GM21825 (cell line): Measurements from ENCODE around the gene CPNE8.
"Not testable (repeated sequence)": the region's sequence is repeated elsewhere in the genome, so short reads cannot be mapped to it uniquely, and the experiment has no call there.

ENCODE experiments used
- ATAC-seq: cut with Tn5 transposase; IDR thresholded peaks from one replicate; pipeline ENCODE4 v1.9.1; 2021; ENCODE audit warnings: mild to moderate bottlenecking, moderate library complexity; ENCODE audit not compliant: unreplicated experiment

Gene CPNE8

DNA sequence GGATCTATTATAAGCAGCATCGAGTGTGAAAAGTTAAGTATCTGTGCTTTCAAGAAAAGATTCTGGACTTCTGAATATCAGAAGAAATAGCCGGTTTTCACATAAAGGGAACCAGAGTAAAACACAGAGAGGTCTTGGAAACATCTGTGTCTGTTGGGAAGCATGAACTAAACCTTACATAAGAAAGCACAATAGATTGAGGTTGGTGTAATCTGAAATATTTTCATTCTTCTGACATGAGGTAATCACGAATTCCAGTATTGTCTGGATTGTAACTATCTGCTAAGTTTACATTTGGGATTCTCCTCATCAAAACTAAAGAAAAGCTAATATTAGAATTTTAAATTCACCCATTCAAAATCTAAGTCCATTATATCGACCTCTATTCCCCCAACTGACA lies 161.3 kb downstream of the CPNE8 start:
- ATAC-seq = no peak

DNA sequence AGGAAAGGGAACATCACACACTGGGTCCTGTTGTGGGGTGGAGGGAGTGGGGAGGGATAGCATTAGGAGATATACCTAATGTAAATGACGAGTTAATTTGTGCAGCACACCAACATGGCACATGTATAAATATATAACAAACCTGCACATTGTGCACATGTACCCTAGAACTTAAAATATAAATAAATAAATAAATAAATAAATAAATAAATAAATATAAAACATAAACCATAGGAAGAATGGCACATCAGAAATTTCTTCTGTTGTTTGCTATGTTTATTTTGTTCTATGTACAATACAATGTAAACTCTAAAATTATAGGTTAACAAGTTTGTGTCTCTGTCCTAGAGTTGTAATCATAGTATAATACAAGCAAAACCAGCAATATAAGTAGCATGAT lies 162.9 kb downstream of the CPNE8 start:
- not testable (repeated sequence) for ATAC-seq

DNA sequence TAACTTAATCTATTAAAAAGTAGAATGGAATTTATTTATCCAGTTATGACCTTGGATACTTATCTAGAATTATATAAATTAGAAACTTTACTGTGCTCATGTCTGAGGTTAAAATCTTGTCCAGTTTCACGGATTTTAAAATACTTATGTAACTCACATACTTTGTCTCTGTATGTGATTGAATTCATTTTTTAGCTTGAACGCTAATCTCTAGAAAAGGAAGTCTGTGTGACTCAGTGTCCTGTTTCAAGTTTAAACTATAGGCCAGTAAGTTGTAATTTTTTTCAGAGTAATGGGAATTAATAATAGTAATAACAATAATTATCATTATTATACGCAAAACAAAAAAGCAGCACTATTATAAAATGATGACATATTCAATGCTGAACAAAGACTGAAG lies 168.6 kb downstream of the CPNE8 start:
- ATAC-seq = no peak

DNA sequence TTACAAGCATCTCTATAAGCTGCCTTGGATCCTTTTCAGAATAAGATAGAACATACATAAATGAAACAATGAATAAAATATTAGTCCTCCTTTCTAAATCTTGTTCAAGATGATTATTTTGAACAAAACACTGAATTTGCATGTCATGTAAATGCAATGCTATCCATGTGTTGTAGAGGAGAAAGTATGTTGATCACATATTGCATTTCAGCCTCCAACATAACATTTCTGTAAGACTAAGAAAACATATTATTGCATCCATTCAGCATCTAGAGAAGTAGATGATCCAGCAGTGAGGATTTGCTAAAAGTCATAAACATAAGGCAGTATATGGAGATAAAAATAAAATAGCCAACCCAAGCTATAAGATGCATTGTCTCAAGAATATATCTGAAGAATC lies 172.6 kb downstream of the CPNE8 start:
- ATAC-seq = no peak

DNA sequence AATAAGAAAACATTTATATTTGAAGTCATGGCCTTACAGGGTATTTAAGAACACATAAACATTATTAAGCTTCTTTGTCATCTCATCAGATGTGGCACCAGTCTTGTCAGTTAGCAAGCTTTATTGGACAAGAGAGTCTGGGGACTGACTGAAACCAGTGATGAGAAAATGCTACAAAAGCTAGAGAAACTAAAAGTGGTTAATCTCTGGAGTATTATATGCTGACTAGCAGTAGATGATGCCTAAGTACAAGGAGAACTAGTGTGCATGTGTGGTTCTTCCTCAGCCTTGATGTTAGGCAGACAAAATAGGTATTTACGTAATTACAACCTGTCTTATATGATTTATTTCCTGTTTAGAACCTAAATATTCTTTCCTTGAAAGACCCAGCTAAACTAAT lies 176.5 kb downstream of the CPNE8 start:
- no peak for ATAC-seq

DNA sequence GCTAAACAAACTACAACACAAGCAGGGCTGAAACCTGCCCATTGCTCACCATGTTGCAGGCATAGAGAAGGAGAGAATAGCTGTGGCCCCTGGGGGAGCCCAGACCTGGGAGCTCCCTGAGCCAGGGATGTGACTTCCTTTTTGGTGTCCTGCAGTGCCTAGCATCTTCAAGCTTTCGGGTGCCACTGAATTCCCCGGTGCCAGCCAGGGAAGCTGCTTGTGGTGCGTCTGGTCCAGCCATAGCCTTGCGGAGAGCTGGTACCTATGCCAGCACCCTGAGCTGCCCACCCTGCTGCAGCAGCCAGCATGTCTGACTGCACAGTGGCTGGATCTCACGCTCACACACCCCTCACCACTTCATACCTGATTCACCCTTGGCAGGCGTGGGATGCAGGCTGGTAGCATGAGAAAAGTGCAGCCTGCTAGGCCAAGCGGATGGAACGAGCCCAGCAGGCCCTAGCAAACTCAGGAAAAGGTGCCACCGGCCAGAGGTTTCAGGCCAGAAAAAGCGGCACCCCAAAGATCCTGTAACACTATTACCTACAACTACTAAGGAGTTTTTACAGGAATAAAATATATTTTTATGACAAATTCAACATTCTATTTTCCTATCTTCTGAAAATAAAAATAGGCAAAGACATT lies 183.7 kb downstream of the CPNE8 start:
- ATAC-seq = no peak

DNA sequence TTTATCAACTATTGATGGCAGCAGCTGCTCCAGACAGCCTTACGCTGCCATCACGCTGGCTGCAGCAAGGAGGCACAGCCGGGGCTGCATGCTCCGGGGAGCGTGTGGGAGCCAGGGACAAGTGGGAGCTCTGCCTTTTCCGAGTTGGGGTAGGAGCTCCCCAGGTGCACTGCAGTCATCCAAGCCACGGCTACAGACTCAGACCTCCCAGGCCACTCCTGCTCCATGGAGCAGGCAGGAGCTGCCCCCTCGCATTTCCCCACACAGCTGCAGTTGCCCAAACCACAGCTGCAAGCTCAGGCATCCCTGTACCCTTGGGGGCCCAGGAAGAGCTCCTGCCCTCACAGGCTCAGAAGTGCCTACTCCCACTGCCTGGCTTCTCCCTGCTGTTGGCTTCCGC lies 184.7 kb downstream of the CPNE8 start:
- ATAC-seq = no peak

DNA sequence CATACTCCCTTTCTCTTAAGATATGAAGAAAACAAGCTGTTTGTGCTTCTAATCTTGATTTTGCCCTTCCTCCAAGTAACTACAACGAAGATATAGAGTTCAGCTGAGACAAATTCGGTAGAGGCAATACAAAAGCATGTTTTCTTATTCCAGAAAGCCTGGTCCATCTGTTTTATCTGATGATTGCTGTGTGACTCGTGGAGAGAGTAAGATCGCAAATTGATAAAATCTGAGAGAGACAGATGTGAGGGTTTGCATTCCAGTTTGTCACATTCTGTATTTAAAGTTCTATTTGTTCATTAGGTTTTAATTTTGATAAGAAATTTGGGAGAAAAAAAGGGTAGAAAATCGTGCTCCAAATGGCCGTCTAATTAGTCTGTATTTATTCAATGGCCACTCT lies 192.1 kb downstream of the CPNE8 start:
- no peak for ATAC-seq

DNA sequence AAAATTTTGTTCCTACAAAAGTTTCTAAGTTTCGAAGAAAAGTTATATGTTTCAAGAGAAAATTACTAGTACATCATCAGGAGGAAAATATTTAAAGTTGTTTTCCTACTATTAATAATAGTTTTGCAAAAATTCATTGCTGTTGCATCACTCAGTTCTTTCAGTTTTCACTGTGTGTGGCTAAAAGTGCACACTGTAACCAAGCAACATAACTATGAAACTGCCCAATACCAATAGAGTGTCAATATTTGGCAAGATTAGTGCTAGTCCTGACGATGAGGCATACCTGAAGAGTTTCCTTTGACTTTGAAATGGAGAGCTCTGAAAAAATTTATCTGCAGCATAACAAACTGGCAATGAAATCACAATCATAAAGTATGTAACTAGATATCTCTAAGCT lies 194.3 kb downstream of the CPNE8 start:
- ATAC-seq = peak; percentile 68

DNA sequence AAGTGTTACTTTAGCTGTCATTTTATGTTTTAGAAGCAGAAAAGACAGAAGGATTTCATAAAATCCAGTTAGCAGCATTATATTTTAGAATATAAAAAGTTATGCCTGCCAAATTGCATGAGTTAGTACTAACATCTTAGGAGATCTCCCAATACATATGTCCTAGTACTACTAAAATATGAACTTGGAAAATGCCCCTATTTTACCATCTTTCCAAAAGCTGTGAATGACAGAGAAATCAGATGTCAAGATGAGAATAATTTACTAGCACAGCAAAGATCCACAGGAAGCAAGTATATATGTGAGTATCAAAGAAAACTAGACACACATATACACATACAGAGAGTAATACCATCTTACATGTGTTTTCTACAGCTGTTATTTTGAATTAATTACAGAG lies 196.9 kb downstream of the CPNE8 start:
- ATAC-seq = no peak

DNA sequence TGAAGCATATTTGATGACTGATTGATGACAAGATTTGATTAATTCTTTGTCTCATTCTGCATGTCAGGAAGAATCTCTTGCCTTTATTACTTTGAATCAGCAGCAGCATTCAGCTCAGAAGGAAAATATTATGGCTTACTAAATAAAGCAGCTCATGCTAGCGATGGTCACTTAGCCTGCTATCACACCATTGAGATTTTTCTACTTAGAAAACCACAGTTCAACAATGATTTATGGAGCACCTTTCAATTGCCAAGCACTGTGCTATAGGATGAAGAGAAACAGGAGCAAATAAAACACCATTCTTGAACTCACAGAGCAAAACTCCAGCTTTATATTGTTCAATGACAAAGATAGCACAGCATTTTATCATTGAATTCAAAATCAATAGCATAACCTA lies 197.7 kb downstream of the CPNE8 start:
- ATAC-seq = no peak

DNA sequence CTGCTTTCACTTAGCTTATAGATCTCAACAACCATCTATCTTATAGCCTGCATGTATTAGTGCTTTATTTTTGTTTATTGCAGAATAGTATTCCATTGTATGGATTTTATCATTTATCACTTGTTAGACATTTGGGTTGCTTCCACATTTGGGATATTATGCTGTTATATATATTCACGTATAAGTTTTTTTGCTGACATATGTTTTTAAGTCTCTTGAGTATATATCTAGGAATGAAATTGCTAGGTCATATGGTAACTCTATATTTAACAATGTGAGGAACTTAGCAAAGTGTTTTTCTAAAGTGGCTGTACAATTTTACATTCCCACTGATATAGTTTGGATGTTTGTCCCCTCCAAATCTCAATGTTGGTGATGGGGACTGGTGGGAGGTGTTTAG lies 208.1 kb downstream of the CPNE8 start:
- no peak for ATAC-seq

DNA sequence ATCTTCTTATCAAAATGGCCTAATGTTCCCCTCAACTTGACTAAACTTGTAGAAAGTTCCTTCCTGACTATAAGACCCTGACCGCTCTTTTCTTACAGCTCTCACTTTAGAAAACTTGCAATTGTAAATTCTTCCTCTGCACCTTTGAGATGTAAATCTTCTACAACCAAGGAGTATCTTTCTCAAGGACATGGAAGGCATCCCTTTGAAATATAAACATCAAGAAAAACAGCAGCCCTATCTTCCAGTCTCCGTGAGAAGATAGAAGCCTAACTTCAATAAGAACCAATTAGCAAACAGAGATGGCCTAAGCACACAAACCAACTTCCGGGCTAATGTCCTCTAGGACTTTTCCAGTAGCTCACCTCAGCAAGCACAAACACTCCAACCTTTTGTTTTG lies 210.3 kb downstream of the CPNE8 start:
- no peak for ATAC-seq

DNA sequence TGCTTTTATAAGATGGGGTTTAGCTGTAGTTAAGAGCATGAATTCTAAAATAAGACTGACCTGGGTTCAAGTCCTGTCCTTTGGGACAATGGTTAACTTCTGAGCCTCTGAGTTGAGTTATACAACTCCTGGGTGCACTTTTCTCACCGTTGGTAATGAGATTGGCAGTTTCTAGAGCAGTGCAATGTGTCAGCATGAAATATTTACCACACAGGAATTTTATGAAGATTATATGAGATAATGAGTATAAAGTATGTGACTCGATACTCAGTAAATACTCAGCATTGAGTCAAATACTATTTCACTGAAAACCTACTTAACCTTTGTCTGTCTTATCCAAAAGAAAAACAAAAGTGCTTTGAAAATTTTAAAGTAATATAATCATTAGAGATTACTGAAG lies 214.2 kb downstream of the CPNE8 start:
- ATAC-seq = no peak

DNA sequence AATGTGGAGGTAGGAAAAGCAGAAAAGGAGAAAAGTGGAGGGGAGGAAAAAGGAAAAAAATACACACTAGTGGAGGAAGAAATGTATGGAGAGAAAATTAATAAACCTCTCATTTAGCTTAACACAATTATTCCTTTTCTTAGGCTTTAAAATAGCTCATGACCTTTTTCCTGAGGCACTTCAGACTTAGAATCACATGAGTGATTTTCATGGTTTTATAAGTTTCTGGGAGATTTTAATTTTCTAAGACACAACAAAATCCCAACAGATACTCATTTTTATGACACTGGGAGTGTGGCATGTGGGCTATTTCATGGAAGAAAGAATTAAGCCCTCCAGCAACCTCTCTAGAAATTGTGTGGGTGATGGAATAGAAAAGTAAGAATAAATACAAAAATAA lies 214.7 kb downstream of the CPNE8 start:
- no peak for ATAC-seq

DNA sequence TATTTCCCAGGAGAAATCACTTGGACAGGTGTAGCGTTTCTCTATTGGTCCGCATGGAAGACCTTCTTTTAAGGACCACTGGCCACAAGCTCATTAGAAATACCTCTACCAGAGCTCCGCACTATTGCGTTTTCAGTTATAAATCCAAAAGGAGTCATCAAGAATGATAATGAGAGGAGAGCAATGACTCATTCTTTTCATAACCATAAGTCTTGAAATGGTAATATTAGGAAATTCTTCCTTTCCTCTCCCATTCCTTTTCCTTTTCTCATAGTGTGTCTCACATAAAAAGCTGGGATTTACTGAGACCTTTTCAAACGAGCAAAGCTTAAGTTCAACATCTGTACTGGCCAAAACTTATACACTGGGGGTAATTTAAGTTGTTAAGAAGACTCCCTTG lies 215.7 kb downstream of the CPNE8 start:
- no peak for ATAC-seq

DNA sequence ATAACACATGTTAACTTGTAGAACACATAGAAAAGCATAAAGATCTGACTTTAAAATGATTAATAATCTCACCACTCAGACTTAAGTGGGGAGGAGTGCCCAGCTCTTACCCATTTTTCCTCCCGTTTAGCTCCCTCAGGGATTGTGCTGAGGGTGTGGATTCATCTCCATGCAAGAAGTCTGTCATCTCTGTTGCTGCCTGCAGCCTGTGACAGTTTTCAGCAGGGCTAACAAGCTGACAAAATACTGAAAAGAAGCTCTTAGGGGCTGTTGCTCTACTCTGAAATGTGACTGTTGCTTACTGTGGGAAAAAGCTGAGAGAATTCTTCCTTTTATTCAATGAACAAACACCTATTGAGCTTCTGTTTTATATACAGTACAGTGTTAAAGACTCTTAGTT lies 216.2 kb downstream of the CPNE8 start:
- no peak for ATAC-seq

DNA sequence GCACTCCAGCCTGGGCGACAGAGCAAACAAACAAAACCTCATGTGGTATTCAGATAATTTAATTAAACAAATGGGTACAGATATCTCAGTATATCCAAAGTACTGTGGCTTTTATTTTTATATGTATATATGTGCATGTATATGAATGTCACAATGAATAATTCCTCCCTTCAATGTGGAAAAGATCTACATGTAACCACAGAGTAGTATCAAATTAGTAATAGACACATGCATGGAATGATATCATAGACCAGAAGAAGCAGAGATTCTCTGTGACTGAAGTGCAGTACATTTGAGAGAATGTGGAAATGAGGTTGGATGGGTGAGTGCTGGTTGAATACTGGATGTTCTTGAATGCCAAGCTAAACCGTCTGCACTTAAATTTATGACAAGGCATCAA lies 222.9 kb downstream of the CPNE8 start:
- ATAC-seq = no peak

DNA sequence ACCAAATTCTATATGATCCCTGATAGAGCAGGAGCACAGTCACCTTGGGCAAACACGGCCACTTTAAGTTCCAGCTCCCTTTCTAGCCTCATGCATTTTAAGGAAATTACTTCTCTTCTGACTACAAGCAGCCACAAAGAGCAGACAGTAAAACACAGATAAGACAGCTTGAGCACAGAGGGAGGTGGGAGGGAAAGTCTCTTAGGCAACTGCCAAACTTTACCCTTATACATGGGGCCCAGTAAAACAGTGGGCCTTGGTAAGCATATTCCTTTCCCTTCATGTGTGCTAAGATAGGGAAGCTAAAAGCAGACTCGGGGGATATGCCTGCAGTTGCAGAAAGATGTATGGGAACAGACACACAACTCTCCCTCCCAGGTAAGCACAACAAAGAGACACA lies 235.9 kb downstream of the CPNE8 start:
- no peak for ATAC-seq

DNA sequence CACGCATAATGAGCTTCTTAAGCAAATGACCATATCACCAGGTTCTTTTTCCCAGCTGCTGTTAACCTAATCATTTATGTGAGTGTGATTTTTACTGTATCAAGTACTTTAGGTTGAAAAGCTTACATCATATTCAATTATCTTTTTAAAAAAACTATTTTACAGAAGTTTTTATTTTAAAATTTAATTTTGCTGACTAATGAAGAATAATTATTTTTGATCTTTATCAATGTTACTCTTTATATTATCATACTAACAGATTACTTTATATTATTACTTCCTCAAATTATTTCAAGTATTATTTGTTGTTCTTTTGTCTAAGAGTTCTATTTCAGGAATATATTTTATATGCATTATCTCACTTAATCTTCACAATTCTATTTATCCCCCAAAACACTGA lies 236.3 kb downstream of the CPNE8 start:
- no peak for ATAC-seq

DNA sequence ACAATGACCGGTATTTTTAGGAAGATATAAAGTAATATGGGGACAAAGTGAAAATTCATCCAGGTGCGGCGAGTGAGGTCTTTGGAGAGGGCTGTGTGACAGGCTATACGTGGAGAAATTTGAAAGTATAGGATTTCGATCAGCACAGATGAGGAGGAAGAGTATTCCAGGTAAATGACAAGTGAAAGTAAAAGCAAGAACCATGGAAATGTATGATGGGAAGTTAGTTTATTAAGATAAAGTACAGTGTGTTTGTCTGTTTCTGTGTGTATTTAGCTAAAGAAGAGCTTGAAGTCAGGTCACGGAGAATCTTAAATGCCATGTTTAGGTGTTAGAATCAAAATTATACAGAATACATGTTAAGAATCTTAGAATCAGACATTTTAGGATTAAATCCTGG lies 239.0 kb downstream of the CPNE8 start:
- ATAC-seq = no peak

DNA sequence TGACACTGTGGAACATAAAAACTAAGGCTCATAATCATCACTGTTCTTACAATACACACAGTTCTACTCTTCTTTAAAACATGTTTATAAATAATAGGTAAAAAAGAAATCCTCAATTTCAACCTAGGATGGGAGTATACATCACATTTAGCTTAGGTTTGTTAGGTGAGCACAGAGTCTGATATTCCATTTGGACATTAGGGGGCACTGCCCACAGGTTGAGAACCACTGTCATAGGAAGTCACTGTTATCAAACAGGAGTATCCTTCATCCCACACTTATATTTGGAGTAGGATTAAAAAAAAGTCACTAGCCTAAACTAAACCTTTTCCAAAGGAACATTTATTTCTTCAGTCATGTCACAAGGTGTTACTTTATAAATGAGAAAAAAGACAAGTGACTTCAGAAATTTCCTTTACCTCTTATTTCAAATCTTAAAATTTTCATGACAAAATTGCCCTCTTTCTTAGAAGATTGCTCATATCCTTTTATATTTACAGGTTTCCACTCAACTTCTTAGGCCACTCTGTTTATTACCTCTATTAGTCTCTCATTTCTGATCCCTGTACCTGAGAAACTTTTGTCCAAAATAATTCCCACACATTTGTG lies 240.6 kb downstream of the CPNE8 start:
- ATAC-seq = no peak

DNA sequence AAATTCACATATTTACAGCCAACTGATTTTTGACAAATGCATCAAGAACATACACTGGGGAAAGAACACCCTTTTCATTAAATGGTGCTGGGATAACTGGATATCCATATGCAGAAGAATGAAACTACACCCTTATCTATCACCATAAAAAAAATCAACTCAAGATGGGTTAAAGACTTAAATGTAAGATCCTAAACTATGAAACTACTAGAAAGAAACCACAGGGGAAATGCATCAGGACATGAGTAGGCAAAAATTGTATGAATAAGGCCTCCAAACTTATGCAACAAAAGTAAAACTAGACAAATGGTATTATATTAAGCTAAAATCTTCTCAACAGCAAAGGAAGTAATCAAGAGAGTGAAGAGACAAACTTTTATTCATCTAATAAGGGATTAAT lies 242.6 kb downstream of the CPNE8 start:
- no peak for ATAC-seq
